ENCODE results near the gene CDHR2. TPM values are rescaled to one million over a fixed set of nuclear protein-coding genes. Genes with fewer than 3 reads are reported as not detected.

CDHR2 gene
- total and polyA plus RNA-seq, 2 of the 13 experiments (the other 11 are each of a cell fraction or from before 2014, with no cell fraction given), result 17.9 to 20.9 TPM

DNA sequence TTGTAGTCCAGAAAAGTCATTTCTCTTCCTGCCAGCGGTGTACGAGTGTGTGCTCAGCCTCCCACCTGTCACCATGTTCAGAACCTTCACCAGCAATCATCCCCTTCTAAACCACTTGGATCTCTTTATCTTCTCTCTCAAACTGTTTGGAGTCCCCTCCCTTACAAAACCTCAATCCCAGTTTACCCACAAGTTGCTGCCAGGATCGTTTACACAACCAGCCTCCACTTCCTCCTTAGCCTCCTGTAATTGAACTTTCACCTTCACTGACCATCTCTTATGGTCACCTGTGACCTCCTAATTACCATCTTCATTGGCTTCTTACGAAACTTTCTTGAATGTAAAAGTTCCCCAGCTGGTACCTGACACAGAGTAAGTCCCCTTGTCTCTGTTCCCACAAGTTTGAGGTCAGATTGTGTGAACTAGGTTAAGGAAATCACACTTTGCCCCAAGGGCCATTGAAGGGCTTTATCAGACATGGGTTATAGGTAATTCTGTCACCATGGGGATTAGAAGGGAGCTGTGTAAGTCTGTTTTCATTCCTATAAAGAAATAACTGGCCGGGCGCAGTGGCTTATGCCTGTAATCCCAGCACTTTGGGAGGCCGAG lies 32.0 kb upstream of the CDHR2 start (continued):
- TF ChIP-seq SETDB1 (CRISPR knock-in tag; IDR thresholded peaks at IDR 0.05; ENCODE audit: borderline replicate concordance) (no peak), AFF4 (CRISPR knock-in tag; IDR thresholded peaks at IDR 0.05) (no peak), REXO4 (CRISPR knock-in tag; IDR thresholded peaks at IDR 0.05; ENCODE audit: borderline replicate concordance) (no peak), ZSCAN9 (CRISPR knock-in tag; IDR thresholded peaks at IDR 0.05; ENCODE audit: borderline replicate concordance) (no peak), MIER2 (CRISPR knock-in tag; IDR thresholded peaks at IDR 0.05) (no peak), TP53 (CRISPR knock-in tag; conservative IDR thresholded peaks at IDR 0.05) (no peak), ASH2L (IDR thresholded peaks at IDR 0.05; ENCODE audit: insufficient read length, low read depth, low read length) (no peak), ZNF589 (CRISPR knock-in tag; conservative IDR thresholded peaks at IDR 0.05) (no peak)
- TF ChIP-seq, protein P1, sequence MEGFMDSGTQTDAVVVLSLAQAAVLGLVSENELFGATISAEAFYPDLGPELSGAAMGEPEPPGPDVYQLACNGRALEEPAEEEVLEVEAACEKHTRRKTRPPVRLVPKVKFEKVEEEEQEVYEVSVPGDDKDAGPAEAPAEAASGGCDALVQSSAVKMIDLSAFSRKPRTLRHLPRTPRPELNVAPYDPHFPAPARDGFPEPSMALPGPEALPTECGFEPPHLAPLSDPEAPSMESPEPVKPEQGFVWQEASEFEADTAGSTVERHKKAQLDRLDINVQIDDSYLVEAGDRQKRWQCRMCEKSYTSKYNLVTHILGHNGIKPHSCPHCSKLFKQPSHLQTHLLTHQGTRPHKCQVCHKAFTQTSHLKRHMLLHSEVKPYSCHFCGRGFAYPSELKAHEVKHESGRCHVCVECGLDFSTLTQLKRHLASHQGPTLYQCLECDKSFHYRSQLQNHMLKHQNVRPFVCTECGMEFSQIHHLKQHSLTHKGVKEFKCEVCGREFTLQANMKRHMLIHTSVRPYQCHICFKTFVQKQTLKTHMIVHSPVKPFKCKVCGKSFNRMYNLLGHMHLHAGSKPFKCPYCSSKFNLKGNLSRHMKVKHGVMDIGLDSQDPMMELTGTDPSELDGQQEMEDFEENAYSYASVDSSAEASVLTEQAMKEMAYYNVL (CRISPR knock-in tag; IDR thresholded peaks at IDR 0.05; ENCODE audit: borderline replicate concordance), result no peak
- TF ChIP-seq, protein P2, sequence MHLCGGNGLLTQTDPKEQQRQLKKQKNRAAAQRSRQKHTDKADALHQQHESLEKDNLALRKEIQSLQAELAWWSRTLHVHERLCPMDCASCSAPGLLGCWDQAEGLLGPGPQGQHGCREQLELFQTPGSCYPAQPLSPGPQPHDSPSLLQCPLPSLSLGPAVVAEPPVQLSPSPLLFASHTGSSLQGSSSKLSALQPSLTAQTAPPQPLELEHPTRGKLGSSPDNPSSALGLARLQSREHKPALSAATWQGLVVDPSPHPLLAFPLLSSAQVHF (CRISPR knock-in tag; IDR thresholded peaks at IDR 0.05), result no peak

All from HepG2 (cell line).